WTC11 (cell line): ENCODE measurements around the gene ZMIZ2. TPM values are rescaled to one million over a fixed set of nuclear protein-coding genes. Genes with fewer than 3 reads are reported as not detected.
"Not testable (repeated sequence)": the region's sequence is repeated elsewhere in the genome, so short reads cannot be mapped to it uniquely, and the experiment has no call there.

ENCODE experiments used
- ATAC-seq: fragments of 200-7000 bp; cut with Tn5 transposase; 2 replicates; pipeline ENCODE4 v1.10.0; 2021; ENCODE audit warnings: mild to moderate bottlenecking, moderate library complexity
- CTCF ChIA-PET: fragments of 300-600 bp; sonication (Branson Sonifier 250); formaldehyde crosslinking; loops from one replicate; lab custom pipeline; 2021; ENCODE audit warnings: antibody characterized with exemption; lab: Charles Lee
- POLR2A ChIA-PET: fragments of 350-600 bp; sonication (Branson Sonifier 250); formaldehyde crosslinking; loops from one replicate; lab custom pipeline; 2021; ENCODE audit warnings: antibody characterized with exemption; lab: Charles Lee
- DNase-seq: peaks from one replicate; pipeline ENCODE4 v3.0.0; 2021; ENCODE audit warnings: low spot score
- H3K27ac Mint-ChIP-seq: 2 replicates; pipeline ENCODE4 v1.8.0; 2021; ENCODE audit warnings: mixed read lengths
- H3K27me3 Mint-ChIP-seq: 2 replicates; pipeline ENCODE4 v1.8.0; 2021; ENCODE audit warnings: low read depth, mild to moderate bottlenecking, moderate library complexity, mixed read lengths
- H3K36me3 Mint-ChIP-seq: 2 replicates; pipeline ENCODE4 v1.8.0; 2021; ENCODE audit warnings: mixed read lengths
- H3K4me1 Mint-ChIP-seq: 2 replicates; pipeline ENCODE4 v1.8.0; 2022; ENCODE audit warnings: mixed read lengths
- H3K4me3 Mint-ChIP-seq: 2 replicates; pipeline ENCODE4 v1.8.0; 2021; ENCODE audit warnings: mild to moderate bottlenecking, moderate library complexity, mixed read lengths
- H3K9me3 Mint-ChIP-seq: 2 replicates; pipeline ENCODE4 v1.8.0; 2021; ENCODE audit warnings: mixed read lengths
- CBFB ChIP-seq: sonication (generic); formaldehyde crosslinking; IDR thresholded peaks from 2 replicates; pipeline ENCODE4 v1.8.1; 2022; ENCODE audit warnings: mild to moderate bottlenecking, low read depth, missing genetic modification reagents
- CREM ChIP-seq: sonication (generic); formaldehyde crosslinking; IDR thresholded peaks from 2 replicates; pipeline ENCODE4 v1.8.1; 2022; ENCODE audit warnings: mild to moderate bottlenecking, missing genetic modification reagents, moderate library complexity
- CTCF ChIP-seq: fragments of 200-600 bp; IDR thresholded peaks from 2 replicates; pipeline ENCODE4 v1.8.0; 2022; ENCODE audit warnings: antibody characterized with exemption
- FOXP1 ChIP-seq: sonication (generic); formaldehyde crosslinking; IDR thresholded peaks from 2 replicates; pipeline ENCODE4 v1.8.0; 2022; ENCODE audit warnings: missing genetic modification reagents, mild to moderate bottlenecking, moderate library complexity, borderline replicate concordance
- GABPB1 ChIP-seq: sonication (generic); formaldehyde crosslinking; IDR thresholded peaks from 2 replicates; pipeline ENCODE4 v1.8.1; 2023; ENCODE audit warnings: mild to moderate bottlenecking, missing genetic modification reagents
- GRHL2 ChIP-seq: fragments of 250-450 bp; sonication (Bioruptor Pico); IDR thresholded peaks from 2 replicates; pipeline ENCODE4 v1.8.0; 2022; ENCODE audit warnings: mild to moderate bottlenecking, moderate library complexity; ENCODE audit not compliant: insufficient replicate concordance, severe bottlenecking
- JUN ChIP-seq: sonication (generic); formaldehyde crosslinking; IDR thresholded peaks from 2 replicates; pipeline ENCODE4 v1.8.0; 2023; ENCODE audit warnings: mild to moderate bottlenecking, missing genetic modification reagents
- NFATC4 ChIP-seq: fragments of 250-450 bp; sonication (Bioruptor Pico); IDR thresholded peaks from 2 replicates; pipeline ENCODE4 v1.9.0; 2021; ENCODE audit warnings: mild to moderate bottlenecking
- NFYB ChIP-seq: sonication (generic); formaldehyde crosslinking; conservative IDR thresholded peaks from 2 replicates; pipeline ENCODE4 v1.8.0; 2022; ENCODE audit warnings: low read depth, missing genetic modification reagents
- NR1H2 ChIP-seq: sonication (generic); formaldehyde crosslinking; IDR thresholded peaks from 2 replicates; pipeline ENCODE4 v1.9.0; 2021; ENCODE audit warnings: mild to moderate bottlenecking, moderate library complexity, missing genetic modification reagents
- SMAD4 ChIP-seq: sonication (generic); formaldehyde crosslinking; IDR thresholded peaks from 2 replicates; pipeline ENCODE4 v1.8.0; 2022; ENCODE audit warnings: mild to moderate bottlenecking, missing genetic modification reagents
- SOX15 ChIP-seq: fragments of 250-450 bp; sonication (Bioruptor Pico); IDR thresholded peaks from 2 replicates; pipeline ENCODE4 v1.9.0; 2021; ENCODE audit warnings: mild to moderate bottlenecking
- TEAD1 ChIP-seq: sonication (generic); formaldehyde crosslinking; IDR thresholded peaks from 2 replicates; pipeline ENCODE4 v1.8.0; 2022; ENCODE audit warnings: mild to moderate bottlenecking, missing genetic modification reagents
- ZMAT4 ChIP-seq: fragments of 250-450 bp; sonication (Bioruptor Pico); IDR thresholded peaks from 2 replicates; pipeline ENCODE4 v1.9.0; 2021; ENCODE audit warnings: mild to moderate bottlenecking
- ZNF138 ChIP-seq: sonication (generic); formaldehyde crosslinking; conservative IDR thresholded peaks from 2 replicates; pipeline ENCODE4 v1.8.1; 2022; ENCODE audit warnings: mild to moderate bottlenecking, moderate library complexity, missing genetic modification reagents
- ZNF317 ChIP-seq: sonication (generic); formaldehyde crosslinking; IDR thresholded peaks from 2 replicates; pipeline ENCODE4 v1.8.1; 2023; ENCODE audit warnings: low read depth, mild to moderate bottlenecking, moderate library complexity, missing genetic modification reagents, borderline replicate concordance
- ZNF396 ChIP-seq: fragments of 250-450 bp; sonication (Bioruptor Pico); IDR thresholded peaks from 2 replicates; pipeline ENCODE4 v1.8.0; 2021; ENCODE audit warnings: mild to moderate bottlenecking, moderate library complexity, borderline replicate concordance
- ZNF416 ChIP-seq: fragments of 250-450 bp; sonication (Bioruptor Pico); IDR thresholded peaks from 2 replicates; pipeline ENCODE4 v1.9.0; 2021; ENCODE audit warnings: mild to moderate bottlenecking, inconsistent platforms
- ZNF423 ChIP-seq: fragments of 250-450 bp; sonication (Bioruptor Pico); IDR thresholded peaks from 2 replicates; pipeline ENCODE4 v2.1.2; 2022; ENCODE audit warnings: mild to moderate bottlenecking, moderate library complexity
- total RNA-seq: library from RNA; stranded (reverse); gene quantifications from 3 replicates; pipeline ENCODE4 v1.2.3, GENCODE V29; 2021
- TF ChIP-seq, protein P1 (sequence below): sonication (generic); formaldehyde crosslinking; conservative IDR thresholded peaks from 2 replicates; pipeline ENCODE4 v1.8.1; 2022; ENCODE audit warnings: mild to moderate bottlenecking, missing genetic modification reagents
- TF ChIP-seq, protein P2 (sequence below): fragments of 250-450 bp; sonication (Bioruptor Pico); IDR thresholded peaks from 2 replicates; pipeline ENCODE4 v1.9.0; 2021; ENCODE audit warnings: mild to moderate bottlenecking, borderline replicate concordance
- TF ChIP-seq, protein P3 (sequence below): sonication (generic); formaldehyde crosslinking; IDR thresholded peaks from 2 replicates; pipeline ENCODE4 v1.8.0; 2022; ENCODE audit warnings: mild to moderate bottlenecking, missing genetic modification reagents
- TF ChIP-seq, protein P4 (sequence below): sonication (generic); formaldehyde crosslinking; IDR thresholded peaks from 2 replicates; pipeline ENCODE4 v1.8.1; 2022; ENCODE audit warnings: low read depth, mild to moderate bottlenecking, moderate library complexity, missing genetic modification reagents, borderline replicate concordance

The ZMIZ2 gene
- total RNA-seq, 1 experiment from 2014 or later, result 102 TPM

DNA sequence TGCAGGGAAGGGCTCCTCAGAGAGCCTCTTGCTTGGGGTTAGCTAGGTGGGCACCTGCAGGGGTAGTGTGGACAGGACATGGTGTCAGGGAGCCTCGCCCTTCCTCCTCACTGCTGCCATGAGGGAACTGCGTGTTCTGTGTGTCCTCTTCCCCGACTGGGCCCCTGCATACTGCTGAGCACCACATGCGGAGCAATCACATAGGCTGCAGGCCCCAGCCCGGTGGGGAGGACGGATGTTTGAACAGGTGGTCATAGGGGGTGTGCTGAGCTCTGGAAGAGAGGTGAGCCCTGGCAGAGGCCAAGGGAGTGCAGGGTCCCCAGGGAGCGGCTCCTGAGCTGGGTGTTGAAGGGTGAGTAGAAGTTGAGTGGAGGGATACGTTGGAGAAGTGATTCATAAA is 48.3 kb upstream of the ZMIZ2 start:
- TF ChIP-seq SMAD4 (CRISPR knock-in tag) (no peak), ZMAT4 (CRISPR knock-in tag) (no peak), ZNF138 (CRISPR knock-in tag) (no peak), CBFB (no peak), FOXP1 (no peak)
- TF ChIP-seq, all 79 proteins: peak for 0
- Mint-ChIP-seq H3K4me3 (no peak overlapping the region), H3K9me3 (peaks cover 4% of the 10 kb centered on the region; the same call in 1 of the 2 replicates), H3K4me1 (no peaks in the 10 kb centered on the region), H3K36me3 (peaks cover 73% of the 10 kb centered on the region), H3K27ac (peak overlapping the region; percentile 24; the same call in 1 of the 2 replicates), H3K27me3 (no peaks in the 10 kb centered on the region)
- no peak for ATAC-seq
- no peak for DNase-seq
- POLR2A ChIA-PET, result no interaction called here
- CTCF ChIA-PET, result interaction anchor here (0.6 to 0.9 kb wide), 2 partner anchors 43 to 69 kb away, joined by 4 read pairs; no protein-coding TSS in a partner anchor

GRCh38 chr7:44703391-44703790 is 45.3 kb upstream of the ZMIZ2 start:
- H3K4me1 Mint-ChIP-seq, POLR2A ChIA-PET, CTCF ChIA-PET, H3K4me3 Mint-ChIP-seq, H3K27me3 Mint-ChIP-seq, DNase-seq, H3K27ac Mint-ChIP-seq, H3K9me3 Mint-ChIP-seq, ATAC-seq: not testable (repeated sequence)
- H3K36me3 Mint-ChIP-seq, result peaks cover 53% of the 10 kb centered on the region

- Mint-ChIP-seq H3K4me3 (no peak overlapping the region), H3K9me3 (peaks cover 4% of the 10 kb centered on the region; the same call in 1 of the 2 replicates)
- POLR2A ChIA-PET, result no interaction called here
These were observed 44.7 kb upstream of the ZMIZ2 start for GRCh38 chr7:44703921-44704320.

DNA sequence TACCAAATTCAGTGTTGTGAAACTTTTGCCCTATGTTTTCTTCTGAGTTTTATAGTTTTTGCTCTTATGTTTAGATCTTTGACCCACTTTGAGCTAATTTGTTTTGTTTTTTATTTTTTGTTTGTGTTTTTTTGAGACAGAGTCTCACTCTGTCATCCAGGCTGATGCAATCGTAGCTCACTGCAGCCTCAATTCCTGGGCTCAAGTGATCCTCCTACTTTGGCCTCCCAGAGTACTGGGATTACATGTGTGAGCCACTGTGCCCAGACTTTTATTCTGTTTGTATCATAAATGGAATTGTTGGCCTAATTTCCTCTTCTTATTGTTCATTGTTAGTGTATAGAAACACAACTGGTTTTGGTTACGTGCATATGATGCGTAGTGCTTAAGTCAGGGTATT is 43.2 kb upstream of the ZMIZ2 start:
- ATAC-seq, result no peak
- DNase-seq, result no peak
- no peak overlapping the region for H3K4me3 Mint-ChIP-seq
- ChIA-PET POLR2A (no interaction called here), CTCF (no interaction called here)
- H3K4me1 Mint-ChIP-seq, result no peaks in the 10 kb centered on the region
- peak overlapping the region; percentile 83; the same call in 1 of the 2 replicates for H3K27ac Mint-ChIP-seq
- H3K27me3 Mint-ChIP-seq, result no peaks in the 10 kb centered on the region
- peaks cover 35% of the 10 kb centered on the region for H3K36me3 Mint-ChIP-seq
- H3K9me3 Mint-ChIP-seq, result no peaks in the 10 kb centered on the region
- TF ChIP-seq, protein P1, sequence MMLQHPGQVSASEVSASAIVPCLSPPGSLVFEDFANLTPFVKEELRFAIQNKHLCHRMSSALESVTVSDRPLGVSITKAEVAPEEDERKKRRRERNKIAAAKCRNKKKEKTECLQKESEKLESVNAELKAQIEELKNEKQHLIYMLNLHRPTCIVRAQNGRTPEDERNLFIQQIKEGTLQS (CRISPR knock-in tag), result no peak
- TF ChIP-seq, protein P2, sequence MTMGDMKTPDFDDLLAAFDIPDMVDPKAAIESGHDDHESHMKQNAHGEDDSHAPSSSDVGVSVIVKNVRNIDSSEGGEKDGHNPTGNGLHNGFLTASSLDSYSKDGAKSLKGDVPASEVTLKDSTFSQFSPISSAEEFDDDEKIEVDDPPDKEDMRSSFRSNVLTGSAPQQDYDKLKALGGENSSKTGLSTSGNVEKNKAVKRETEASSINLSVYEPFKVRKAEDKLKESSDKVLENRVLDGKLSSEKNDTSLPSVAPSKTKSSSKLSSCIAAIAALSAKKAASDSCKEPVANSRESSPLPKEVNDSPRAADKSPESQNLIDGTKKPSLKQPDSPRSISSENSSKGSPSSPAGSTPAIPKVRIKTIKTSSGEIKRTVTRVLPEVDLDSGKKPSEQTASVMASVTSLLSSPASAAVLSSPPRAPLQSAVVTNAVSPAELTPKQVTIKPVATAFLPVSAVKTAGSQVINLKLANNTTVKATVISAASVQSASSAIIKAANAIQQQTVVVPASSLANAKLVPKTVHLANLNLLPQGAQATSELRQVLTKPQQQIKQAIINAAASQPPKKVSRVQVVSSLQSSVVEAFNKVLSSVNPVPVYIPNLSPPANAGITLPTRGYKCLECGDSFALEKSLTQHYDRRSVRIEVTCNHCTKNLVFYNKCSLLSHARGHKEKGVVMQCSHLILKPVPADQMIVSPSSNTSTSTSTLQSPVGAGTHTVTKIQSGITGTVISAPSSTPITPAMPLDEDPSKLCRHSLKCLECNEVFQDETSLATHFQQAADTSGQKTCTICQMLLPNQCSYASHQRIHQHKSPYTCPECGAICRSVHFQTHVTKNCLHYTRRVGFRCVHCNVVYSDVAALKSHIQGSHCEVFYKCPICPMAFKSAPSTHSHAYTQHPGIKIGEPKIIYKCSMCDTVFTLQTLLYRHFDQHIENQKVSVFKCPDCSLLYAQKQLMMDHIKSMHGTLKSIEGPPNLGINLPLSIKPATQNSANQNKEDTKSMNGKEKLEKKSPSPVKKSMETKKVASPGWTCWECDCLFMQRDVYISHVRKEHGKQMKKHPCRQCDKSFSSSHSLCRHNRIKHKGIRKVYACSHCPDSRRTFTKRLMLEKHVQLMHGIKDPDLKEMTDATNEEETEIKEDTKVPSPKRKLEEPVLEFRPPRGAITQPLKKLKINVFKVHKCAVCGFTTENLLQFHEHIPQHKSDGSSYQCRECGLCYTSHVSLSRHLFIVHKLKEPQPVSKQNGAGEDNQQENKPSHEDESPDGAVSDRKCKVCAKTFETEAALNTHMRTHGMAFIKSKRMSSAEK (CRISPR knock-in tag), result no peak
- no peak for TF ChIP-seq TEAD1 (CRISPR knock-in tag)
- no peak for TF ChIP-seq NFYB (CRISPR knock-in tag)
- no peak for TF ChIP-seq NFATC4 (CRISPR knock-in tag)

More at GRCh38 chr7:44703921-44704320, 44.7 kb upstream of the ZMIZ2 start:
- Mint-ChIP-seq H3K27ac (no peak overlapping the region), H3K36me3 (peaks cover 48% of the 10 kb centered on the region)
- CTCF ChIA-PET, result no interaction called here
- DNase-seq (no peak), ATAC-seq (no peak)
- TF ChIP-seq SOX15 (CRISPR knock-in tag), result no peak
- TF ChIP-seq GABPB1 (CRISPR knock-in tag), result no peak
- no peak for TF ChIP-seq CTCF
- TF ChIP-seq ZNF317 (CRISPR knock-in tag), result no peak
- TF ChIP-seq JUN (CRISPR knock-in tag), result no peak
- no peak for TF ChIP-seq ZNF423
- no peak for TF ChIP-seq CREM
- TF ChIP-seq, protein P3, sequence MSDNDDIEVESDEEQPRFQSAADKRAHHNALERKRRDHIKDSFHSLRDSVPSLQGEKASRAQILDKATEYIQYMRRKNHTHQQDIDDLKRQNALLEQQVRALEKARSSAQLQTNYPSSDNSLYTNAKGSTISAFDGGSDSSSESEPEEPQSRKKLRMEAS (CRISPR knock-in tag), result no peak
- TF ChIP-seq GRHL2 (CRISPR knock-in tag), result no peak
- TF ChIP-seq NR1H2, result no peak
- TF ChIP-seq ZNF396 (CRISPR knock-in tag), result no peak
- TF ChIP-seq NFYB (CRISPR knock-in tag), result no peak
- no peak for TF ChIP-seq ZNF416
- TF ChIP-seq, protein P4, sequence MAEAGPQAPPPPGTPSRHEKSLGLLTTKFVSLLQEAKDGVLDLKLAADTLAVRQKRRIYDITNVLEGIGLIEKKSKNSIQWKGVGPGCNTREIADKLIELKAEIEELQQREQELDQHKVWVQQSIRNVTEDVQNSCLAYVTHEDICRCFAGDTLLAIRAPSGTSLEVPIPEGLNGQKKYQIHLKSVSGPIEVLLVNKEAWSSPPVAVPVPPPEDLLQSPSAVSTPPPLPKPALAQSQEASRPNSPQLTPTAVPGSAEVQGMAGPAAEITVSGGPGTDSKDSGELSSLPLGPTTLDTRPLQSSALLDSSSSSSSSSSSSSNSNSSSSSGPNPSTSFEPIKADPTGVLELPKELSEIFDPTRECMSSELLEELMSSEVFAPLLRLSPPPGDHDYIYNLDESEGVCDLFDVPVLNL (CRISPR knock-in tag), result no peak
- TF ChIP-seq, all 79 proteins: peak for 0
- Mint-ChIP-seq H3K4me1 (no peaks in the 10 kb centered on the region), H3K27me3 (no peaks in the 10 kb centered on the region)
